ENCODE measurements around the gene SECISBP2.
"Not testable (repeated sequence)": the region's sequence is repeated elsewhere in the genome, so short reads cannot be mapped to it uniquely, and the experiment has no call there.

SECISBP2 gene

GRCh38 chr9:89367281-89367680, 49.0 kb downstream of the SECISBP2 start:
- no peaks in the 10 kb centered on the region for H3K27me3 ChIP-seq (ENCODE audit: insufficient read depth, poor library complexity, severe bottlenecking)
- H3K4me1 ChIP-seq (ENCODE audit: insufficient read depth, poor library complexity, severe bottlenecking) = no peaks in the 10 kb centered on the region

GRCh38 chr9:89367726-89368437, 49.6 kb downstream of the SECISBP2 start:
- no peaks in the 10 kb centered on the region for H3K4me1 ChIP-seq (ENCODE audit: insufficient read depth, poor library complexity, severe bottlenecking)
- no peaks in the 10 kb centered on the region for H3K9me3 ChIP-seq (ENCODE audit: severe bottlenecking)
- no peak for TF ChIP-seq CTCF (IDR thresholded peaks at IDR 0.05; ENCODE audit: poor library complexity, severe bottlenecking)
- ATAC-seq (ENCODE audit: low read depth) (no peak), DNase-seq (ENCODE audit: low spot score) (peak; percentile 32)
- H3K27ac ChIP-seq (ENCODE audit: poor library complexity, severe bottlenecking) = no peak overlapping the region
- H3K4me3 ChIP-seq (ENCODE audit: severe bottlenecking) = no peak overlapping the region
- no peaks in the 10 kb centered on the region for H3K27me3 ChIP-seq (ENCODE audit: insufficient read depth, poor library complexity, severe bottlenecking)
- H3K36me3 ChIP-seq (ENCODE audit: low read depth) = no peaks in the 10 kb centered on the region

More at GRCh38 chr9:89367281-89367680, 49.0 kb downstream of the SECISBP2 start:
- no peak for TF ChIP-seq CTCF (IDR thresholded peaks at IDR 0.05; ENCODE audit: poor library complexity, severe bottlenecking)
- ATAC-seq (ENCODE audit: low read depth) (no peak), DNase-seq (ENCODE audit: low spot score) (peak; percentile 17)
- no peak overlapping the region for H3K27ac ChIP-seq (ENCODE audit: poor library complexity, severe bottlenecking)
- no peaks in the 10 kb centered on the region for H3K36me3 ChIP-seq (ENCODE audit: low read depth)
- H3K9me3 ChIP-seq (ENCODE audit: severe bottlenecking) = no peaks in the 10 kb centered on the region
- H3K4me3 ChIP-seq (ENCODE audit: severe bottlenecking) = no peak overlapping the region

GRCh38 chr9:89368550-89368949, 50.2 kb downstream of the SECISBP2 start:
- Histone ChIP-seq H3K27ac (ENCODE audit: poor library complexity, severe bottlenecking) (no peak overlapping the region), H3K9me3 (ENCODE audit: severe bottlenecking) (no peaks in the 10 kb centered on the region), H3K27me3 (ENCODE audit: insufficient read depth, poor library complexity, severe bottlenecking) (no peaks in the 10 kb centered on the region), H3K36me3 (ENCODE audit: low read depth) (no peaks in the 10 kb centered on the region), H3K4me3 (ENCODE audit: severe bottlenecking) (no peak overlapping the region), H3K4me1 (ENCODE audit: insufficient read depth, poor library complexity, severe bottlenecking) (no peaks in the 10 kb centered on the region)
- ATAC-seq (ENCODE audit: low read depth) (no peak), DNase-seq (ENCODE audit: low spot score) (no peak)
- no peak for TF ChIP-seq CTCF (IDR thresholded peaks at IDR 0.05; ENCODE audit: poor library complexity, severe bottlenecking)

GRCh38 chr9:89368978-89369377, 50.7 kb downstream of the SECISBP2 start:
- no peak for DNase-seq (ENCODE audit: low spot score)
- Histone ChIP-seq H3K27ac (ENCODE audit: poor library complexity, severe bottlenecking) (no peak overlapping the region), H3K4me1 (ENCODE audit: insufficient read depth, poor library complexity, severe bottlenecking) (no peaks in the 10 kb centered on the region), H3K9me3 (ENCODE audit: severe bottlenecking) (no peaks in the 10 kb centered on the region), H3K27me3 (ENCODE audit: insufficient read depth, poor library complexity, severe bottlenecking) (no peaks in the 10 kb centered on the region), H3K4me3 (ENCODE audit: severe bottlenecking) (no peak overlapping the region), H3K36me3 (ENCODE audit: low read depth) (no peaks in the 10 kb centered on the region)
- no peak for TF ChIP-seq CTCF (IDR thresholded peaks at IDR 0.05; ENCODE audit: poor library complexity, severe bottlenecking)
- no peak for ATAC-seq (ENCODE audit: low read depth)

- Histone ChIP-seq H3K4me3 (ENCODE audit: severe bottlenecking) (no peak overlapping the region), H3K27ac (ENCODE audit: poor library complexity, severe bottlenecking) (no peak overlapping the region), H3K27me3 (ENCODE audit: insufficient read depth, poor library complexity, severe bottlenecking) (no peaks in the 10 kb centered on the region), H3K36me3 (ENCODE audit: low read depth) (no peaks in the 10 kb centered on the region), H3K9me3 (ENCODE audit: severe bottlenecking) (no peaks in the 10 kb centered on the region), H3K4me1 (ENCODE audit: insufficient read depth, poor library complexity, severe bottlenecking) (no peaks in the 10 kb centered on the region)
- ATAC-seq (ENCODE audit: low read depth) = no peak
- TF ChIP-seq CTCF (IDR thresholded peaks at IDR 0.05; ENCODE audit: poor library complexity, severe bottlenecking) = no peak
- DNase-seq (ENCODE audit: low spot score) = no peak
Observed at GRCh38 chr9:89370593-89370992, 52.3 kb downstream of the SECISBP2 start.

GRCh38 chr9:89371791-89372190, 53.5 kb downstream of the SECISBP2 start:
- DNase-seq (ENCODE audit: low spot score); H3K4me1 ChIP-seq (ENCODE audit: insufficient read depth, poor library complexity, severe bottlenecking); H3K27me3 ChIP-seq (ENCODE audit: insufficient read depth, poor library complexity, severe bottlenecking); ATAC-seq (ENCODE audit: low read depth); H3K27ac ChIP-seq (ENCODE audit: poor library complexity, severe bottlenecking); H3K9me3 ChIP-seq (ENCODE audit: severe bottlenecking); H3K4me3 ChIP-seq (ENCODE audit: severe bottlenecking); H3K36me3 ChIP-seq (ENCODE audit: low read depth): not testable (repeated sequence)

Measured in RWPE2 (cell line).